22Rv1 (cell line): Measurements from ENCODE around the gene MCRIP1.

Experiments
- H3K27ac ChIP-seq: fragments of 450-650 bp; 2 replicates; pipeline ENCODE4 v1.5.1; 2017
- ZFX ChIP-seq: fragments of 450-650 bp; IDR thresholded peaks from 2 replicates; pipeline ENCODE4 v1.6.1; 2017; ENCODE audit warnings: antibody characterized with exemption, borderline replicate concordance
- TF ChIP-seq, protein P1 (sequence below): fragments of 450-650 bp; IDR thresholded peaks from 2 replicates; pipeline ENCODE4 v1.5.1; 2017; ENCODE audit warnings: mild to moderate bottlenecking

The MCRIP1 gene

DNA sequence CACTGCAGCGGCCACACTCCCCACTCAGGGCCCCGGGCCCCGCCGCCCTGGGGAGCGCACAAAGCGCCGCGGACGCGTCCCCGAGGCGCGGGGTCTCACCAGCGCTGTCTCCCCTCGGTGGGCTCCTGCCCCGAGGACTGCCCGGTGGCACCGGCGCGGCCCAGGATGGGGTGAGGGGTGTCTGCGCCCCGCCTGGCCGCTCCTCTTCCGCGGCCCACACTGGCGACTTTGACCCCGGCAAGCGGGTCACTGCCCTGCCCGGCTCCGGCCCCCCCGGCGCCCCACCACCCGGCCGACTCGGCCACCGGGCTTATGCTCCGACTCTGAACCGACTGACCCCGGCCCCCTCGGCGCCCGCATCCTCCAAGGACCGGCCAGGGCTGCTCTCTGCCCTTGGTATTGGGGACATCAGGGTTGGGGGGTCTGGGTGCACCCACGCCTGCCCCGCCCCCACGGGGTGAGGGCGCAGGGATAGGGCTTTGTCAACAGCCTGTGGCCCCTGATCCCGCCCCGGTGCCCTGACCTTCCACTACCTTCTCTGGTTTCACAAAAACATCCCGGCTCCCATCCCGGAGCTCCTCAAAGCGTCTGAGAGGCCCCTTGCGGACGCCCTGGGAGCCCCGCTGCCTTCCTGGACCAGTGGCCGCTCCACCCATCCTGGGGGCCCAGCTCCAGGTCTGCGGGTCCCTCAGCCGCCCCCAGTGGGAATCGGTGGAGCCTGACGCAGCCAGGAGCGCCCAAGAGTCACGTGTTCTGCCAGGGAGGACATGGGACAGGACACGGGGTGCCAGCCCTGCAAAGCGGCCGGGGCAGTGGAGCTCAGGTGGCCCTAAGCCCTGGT is 28.3 kb downstream of the MCRIP1 start:
- H3K27ac ChIP-seq: no peak overlapping the region
- no peak for TF ChIP-seq ZFX
- TF ChIP-seq, protein P1, sequence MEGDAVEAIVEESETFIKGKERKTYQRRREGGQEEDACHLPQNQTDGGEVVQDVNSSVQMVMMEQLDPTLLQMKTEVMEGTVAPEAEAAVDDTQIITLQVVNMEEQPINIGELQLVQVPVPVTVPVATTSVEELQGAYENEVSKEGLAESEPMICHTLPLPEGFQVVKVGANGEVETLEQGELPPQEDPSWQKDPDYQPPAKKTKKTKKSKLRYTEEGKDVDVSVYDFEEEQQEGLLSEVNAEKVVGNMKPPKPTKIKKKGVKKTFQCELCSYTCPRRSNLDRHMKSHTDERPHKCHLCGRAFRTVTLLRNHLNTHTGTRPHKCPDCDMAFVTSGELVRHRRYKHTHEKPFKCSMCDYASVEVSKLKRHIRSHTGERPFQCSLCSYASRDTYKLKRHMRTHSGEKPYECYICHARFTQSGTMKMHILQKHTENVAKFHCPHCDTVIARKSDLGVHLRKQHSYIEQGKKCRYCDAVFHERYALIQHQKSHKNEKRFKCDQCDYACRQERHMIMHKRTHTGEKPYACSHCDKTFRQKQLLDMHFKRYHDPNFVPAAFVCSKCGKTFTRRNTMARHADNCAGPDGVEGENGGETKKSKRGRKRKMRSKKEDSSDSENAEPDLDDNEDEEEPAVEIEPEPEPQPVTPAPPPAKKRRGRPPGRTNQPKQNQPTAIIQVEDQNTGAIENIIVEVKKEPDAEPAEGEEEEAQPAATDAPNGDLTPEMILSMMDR: no peak

DNA sequence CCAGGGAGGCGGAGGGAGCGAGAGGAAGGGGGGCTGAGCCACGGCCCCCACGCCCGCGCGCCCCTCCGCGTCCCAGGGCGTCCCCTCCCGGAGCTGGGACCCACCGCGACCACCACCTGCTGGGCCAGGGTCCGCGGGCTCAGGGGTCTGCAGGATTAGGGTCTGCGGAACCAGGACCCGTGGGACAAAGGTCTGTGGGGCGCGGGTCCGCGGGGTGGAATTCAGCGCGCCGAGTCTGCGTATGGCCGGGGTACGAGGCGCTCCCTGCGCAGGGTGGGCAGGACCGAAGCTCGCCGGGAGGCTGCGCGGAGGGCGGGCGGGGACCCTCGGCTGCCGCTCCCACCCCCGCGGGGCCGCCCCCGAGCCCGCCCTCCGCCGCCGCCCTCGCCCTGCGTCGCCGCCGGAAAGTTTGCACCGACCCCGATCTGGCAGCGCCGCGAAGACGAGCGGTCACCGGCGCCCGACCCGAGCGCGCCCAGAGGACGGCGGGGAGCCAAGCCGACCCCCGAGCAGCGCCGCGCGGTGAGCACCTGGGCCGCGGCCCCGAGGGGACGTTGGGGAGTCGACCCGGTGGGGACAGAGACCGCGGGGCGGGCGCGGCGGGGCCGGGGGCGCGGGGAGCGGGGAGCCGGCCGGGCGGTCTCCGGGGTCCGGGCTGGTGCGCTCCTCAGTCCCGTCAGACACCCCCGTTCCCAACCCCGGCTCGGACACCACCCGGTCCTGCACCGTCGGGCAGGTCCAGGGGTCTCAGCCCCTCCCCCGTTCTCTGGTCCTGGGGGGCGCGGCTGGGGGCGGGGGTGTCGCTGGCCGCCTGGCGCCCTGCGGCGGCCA is 29.1 kb downstream of the MCRIP1 start, which contains the start of gene GCGR:
TSS of gene GCGR (plus strand) at position 423 of the 831 bp plus-strand sequence. CDS start 4,869 bp downstream, outside the sequence.
- no peak within 1 kb of the TSS for H3K27ac ChIP-seq
- no peak for TF ChIP-seq ZFX
- TF ChIP-seq, protein P1: no peak

DNA sequence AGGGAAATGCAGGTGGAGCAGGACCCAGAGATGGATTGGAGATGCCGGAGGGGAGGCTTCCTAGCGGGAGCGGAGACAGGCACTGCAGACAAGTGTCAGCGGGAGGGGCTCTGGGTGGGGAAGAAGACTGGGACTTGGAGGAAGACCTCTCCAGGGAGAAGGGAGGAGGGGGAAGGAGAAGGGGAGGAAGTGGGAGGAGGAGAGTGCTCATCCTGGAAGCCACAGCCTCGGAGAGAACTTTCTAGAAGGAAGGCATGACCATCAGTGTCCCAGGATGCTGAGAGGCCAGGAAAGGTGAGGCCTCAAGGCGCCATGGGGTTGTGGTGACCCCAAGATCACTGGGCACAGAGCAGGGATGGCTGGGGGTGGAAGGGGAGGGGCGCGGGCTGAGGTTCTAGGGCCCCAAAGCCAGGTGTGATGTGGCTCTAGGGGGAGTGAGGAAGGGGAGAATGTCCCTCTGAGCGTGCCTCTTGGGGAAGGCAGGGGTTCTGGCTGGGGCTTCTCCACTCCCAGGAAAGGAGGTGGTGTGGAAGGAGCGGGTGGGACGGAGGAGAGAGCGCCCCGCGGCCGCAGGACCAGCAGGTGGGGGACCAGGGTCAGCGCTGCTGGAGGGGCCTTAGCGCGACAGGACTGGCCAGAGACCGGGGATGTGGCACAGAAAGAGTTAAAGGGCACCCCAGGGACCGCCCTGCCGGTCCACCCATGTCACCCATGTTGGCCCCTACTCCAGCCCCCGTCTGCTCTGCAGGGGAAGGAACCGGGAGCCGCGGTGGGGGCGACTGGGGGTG is 30.0 kb downstream of the MCRIP1 start:
- TF ChIP-seq ZFX: no peak
- TF ChIP-seq, protein P1: no peak
- H3K27ac ChIP-seq: no peak overlapping the region

DNA sequence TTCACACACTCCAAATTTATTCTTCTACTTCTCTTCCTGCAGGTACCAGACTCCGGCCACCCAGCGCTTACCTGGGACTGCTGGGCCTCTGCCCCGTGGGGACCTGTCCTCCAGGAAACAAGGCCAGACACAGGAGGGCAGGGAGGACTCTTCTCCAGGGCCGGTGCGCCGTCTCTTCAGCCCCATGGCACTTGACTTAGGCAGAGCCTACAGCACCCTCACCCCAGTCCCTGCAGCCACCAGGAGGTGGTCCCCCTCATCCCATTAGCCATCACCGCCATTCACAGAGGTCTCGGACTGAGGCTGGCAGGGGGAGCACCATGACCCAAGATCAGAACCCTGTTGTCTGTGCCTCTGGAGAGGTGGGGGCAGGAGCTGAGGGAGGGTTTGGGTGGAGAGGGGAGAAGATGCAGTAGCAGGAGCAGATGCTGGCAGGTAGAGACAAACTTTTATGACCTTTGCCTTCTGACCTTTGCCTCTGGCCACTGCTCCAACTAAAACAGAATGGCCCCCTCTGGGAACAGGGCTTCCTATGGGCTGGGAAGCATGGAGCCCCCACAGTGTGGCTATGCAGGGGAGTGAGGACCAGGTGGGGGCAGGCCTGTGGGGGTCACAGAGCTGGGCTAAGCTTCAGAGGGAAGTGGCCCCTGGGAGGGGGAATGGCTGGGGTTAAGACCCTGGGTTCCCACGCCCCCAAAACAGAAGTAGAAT is 30.9 kb downstream of the MCRIP1 start:
- no peak overlapping the region for H3K27ac ChIP-seq
- TF ChIP-seq ZFX: no peak
- TF ChIP-seq, protein P1: no peak

DNA sequence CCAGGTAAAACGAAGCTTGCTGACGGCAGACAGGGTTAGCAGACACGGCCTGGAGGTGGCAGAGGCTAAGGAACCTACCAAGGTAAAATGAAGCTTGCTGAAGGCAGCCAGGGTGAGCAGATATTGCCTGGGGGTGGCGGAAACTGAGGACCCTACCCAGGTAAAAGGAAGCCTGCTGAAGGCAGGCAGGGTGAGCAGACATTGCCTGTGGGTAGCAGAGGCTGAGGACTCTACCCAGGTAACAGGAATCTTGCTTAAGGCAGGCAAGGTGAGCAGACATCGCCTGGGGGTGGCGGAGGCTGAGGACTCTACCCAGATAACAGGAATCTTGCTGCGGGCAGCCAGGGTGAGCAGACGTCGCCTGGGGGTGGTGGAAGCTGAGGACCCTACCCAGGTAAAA is 31.8 kb downstream of the MCRIP1 start:
- no peak overlapping the region for H3K27ac ChIP-seq
- TF ChIP-seq, protein P1: no peak
- TF ChIP-seq ZFX: no peak

DNA sequence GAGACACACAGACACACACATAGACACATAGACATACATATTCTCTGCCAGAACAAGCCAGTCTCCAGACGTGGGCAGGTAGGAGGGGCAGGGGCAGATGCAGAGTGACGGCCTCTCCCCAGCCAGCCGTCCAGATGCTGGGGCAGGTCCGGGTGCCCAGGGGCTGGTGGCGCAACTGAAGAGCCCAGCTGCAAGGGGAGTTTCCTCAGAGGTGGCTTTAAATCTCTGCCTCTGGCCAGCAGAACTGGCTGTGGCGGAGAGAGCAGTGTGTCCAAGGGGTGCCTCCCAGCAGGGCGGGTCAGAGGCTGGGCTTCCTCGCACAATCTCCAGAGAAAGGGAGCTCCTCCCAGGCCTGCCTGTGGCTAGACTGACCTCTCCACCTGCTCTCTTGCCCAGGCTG is 38.6 kb downstream of the MCRIP1 start:
- no peak overlapping the region for H3K27ac ChIP-seq
- TF ChIP-seq, protein P1: no peak
- no peak for TF ChIP-seq ZFX
